ENCODE data around the gene AP2B1.
A peak's percentile ranks its signal among the peaks of the same experiment; 100 is the strongest.

The AP2B1 gene

GRCh38 chr17:35765756-35766488 lies 178.8 kb downstream of the AP2B1 start:
- H4K20me1 ChIP-seq (ENCODE audit: insufficient read depth, low read length), result no peaks in the 10 kb centered on the region
- peaks cover 20% of the 10 kb centered on the region for H3K27me3 ChIP-seq (ENCODE audit: low read depth, low read length)
- no peaks in the 10 kb centered on the region for H3K36me3 ChIP-seq (replicated peaks; ENCODE audit: low read depth, low read length)
- no peak overlapping the region for H3K4me2 ChIP-seq (ENCODE audit: low read length)
- no peaks in the 10 kb centered on the region for H3K9me3 ChIP-seq (ENCODE audit: insufficient read depth, low read length)
- H3K4me1 ChIP-seq (ENCODE audit: low read length), result peaks cover 7% of the 10 kb centered on the region
- H3K27ac ChIP-seq (ENCODE audit: low read length), result no peak overlapping the region
- no peak overlapping the region for H3K9ac ChIP-seq (ENCODE audit: low read length)
- TF ChIP-seq EZH2phosphoT487 (IDR thresholded peaks at IDR 0.05; ENCODE audit: low read depth) (no peak), CTCF (IDR thresholded peaks at IDR 0.05; ENCODE audit: low read depth, low read length) (no peak)
- no peak overlapping the region for H2AFZ ChIP-seq (ENCODE audit: low read depth, low read length)
- no peak overlapping the region for H3K4me3 ChIP-seq (ENCODE audit: low read length)
- no peaks in the 10 kb centered on the region for H3K79me2 ChIP-seq (ENCODE audit: low read length)

GRCh38 chr17:35766489-35766877 lies 179.4 kb downstream of the AP2B1 start:
- Histone ChIP-seq H2AFZ (ENCODE audit: low read depth, low read length) (no peak overlapping the region), H3K27ac (ENCODE audit: low read length) (no peak overlapping the region), H3K79me2 (ENCODE audit: low read length) (no peaks in the 10 kb centered on the region), H4K20me1 (ENCODE audit: insufficient read depth, low read length) (no peaks in the 10 kb centered on the region), H3K4me3 (ENCODE audit: low read length) (no peak overlapping the region), H3K4me1 (ENCODE audit: low read length) (peaks cover 7% of the 10 kb centered on the region), H3K36me3 (replicated peaks; ENCODE audit: low read depth, low read length) (no peaks in the 10 kb centered on the region), H3K9me3 (ENCODE audit: insufficient read depth, low read length) (no peaks in the 10 kb centered on the region), H3K4me2 (ENCODE audit: low read length) (no peak overlapping the region), H3K9ac (ENCODE audit: low read length) (no peak overlapping the region), H3K27me3 (ENCODE audit: low read depth, low read length) (peaks cover 20% of the 10 kb centered on the region)
- no peak for TF ChIP-seq CTCF (IDR thresholded peaks at IDR 0.05; ENCODE audit: low read depth, low read length)
- TF ChIP-seq EZH2phosphoT487 (IDR thresholded peaks at IDR 0.05; ENCODE audit: low read depth), result no peak

GRCh38 chr17:35766903-35767510 lies 179.9 kb downstream of the AP2B1 start:
- H3K4me2 ChIP-seq (ENCODE audit: low read length), result no peak overlapping the region
- no peak overlapping the region for H3K4me3 ChIP-seq (ENCODE audit: low read length)

More at GRCh38 chr17:35766903-35767510, 179.9 kb downstream of the AP2B1 start:
- H3K4me1 ChIP-seq (ENCODE audit: low read length), result peaks cover 7% of the 10 kb centered on the region
- H4K20me1 ChIP-seq (ENCODE audit: insufficient read depth, low read length), result no peaks in the 10 kb centered on the region
- peak; percentile 59 for TF ChIP-seq CTCF (IDR thresholded peaks at IDR 0.05; ENCODE audit: low read depth, low read length)
- TF ChIP-seq EZH2phosphoT487 (IDR thresholded peaks at IDR 0.05; ENCODE audit: low read depth), result no peak
- H3K9ac ChIP-seq (ENCODE audit: low read length), result no peak overlapping the region
- H3K36me3 ChIP-seq (replicated peaks; ENCODE audit: low read depth, low read length), result no peaks in the 10 kb centered on the region
- H2AFZ ChIP-seq (ENCODE audit: low read depth, low read length), result no peak overlapping the region
- H3K9me3 ChIP-seq (ENCODE audit: insufficient read depth, low read length), result no peaks in the 10 kb centered on the region
- no peak overlapping the region for H3K27ac ChIP-seq (ENCODE audit: low read length)
- H3K79me2 ChIP-seq (ENCODE audit: low read length), result no peaks in the 10 kb centered on the region
- H3K27me3 ChIP-seq (ENCODE audit: low read depth, low read length), result peaks cover 23% of the 10 kb centered on the region

Data from OCI-LY3 (cell line).